COR-L47 (cell line): ENCODE measurements around the gene GOT1.

Experiments used
- DNase-seq: peaks from one replicate; lab custom pipeline; 2025; lab: John Stamatoyannopoulos, UW

Gene GOT1

GRCh38 chr10:99358101-99358500 is 72.3 kb downstream of the GOT1 start:
- no peak for DNase-seq

- no peak for DNase-seq
Measured at GRCh38 chr10:99357691-99358090, 72.7 kb downstream of the GOT1 start.

GRCh38 chr10:99353182-99353581 is 77.2 kb downstream of the GOT1 start:
- DNase-seq: no peak

DNA sequence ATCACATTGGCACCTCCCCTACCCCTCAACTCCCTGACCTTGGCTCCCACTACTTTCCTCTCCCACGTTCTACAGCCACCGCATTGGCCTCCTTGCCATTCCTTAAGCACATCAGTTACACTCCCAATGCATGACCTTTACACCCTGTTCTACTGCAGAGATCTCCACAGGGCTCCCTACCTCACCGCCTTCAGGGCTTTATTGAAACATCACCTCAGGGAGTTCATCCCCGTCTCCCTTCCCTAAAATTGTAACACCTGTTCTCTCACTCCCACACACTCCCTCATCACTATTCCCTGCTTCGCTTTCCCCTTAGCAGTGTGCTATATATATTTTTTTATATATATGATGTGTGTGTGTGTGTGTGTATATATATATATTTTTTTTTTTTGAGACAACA is 82.8 kb downstream of the GOT1 start:
- DNase-seq: no peak
